H1 (cell line): ENCODE results near the gene CFAP54. TPM values are rescaled to one million over a fixed set of nuclear protein-coding genes. Genes with fewer than 3 reads are reported as not detected.
A peak's percentile ranks its signal among the peaks of the same experiment; 100 is the strongest.

Source experiments
- CTCF ChIA-PET: fragments of 300-600 bp; sonication (Branson Sonifier 250); formaldehyde crosslinking; loops from one replicate; lab custom pipeline; 2021; ENCODE audit not compliant: partially characterized antibody; lab: Charles Lee
- POLR2A ChIA-PET: fragments of 300-600 bp; sonication (Branson Sonifier 250); formaldehyde crosslinking; loops from one replicate; lab custom pipeline; 2021; ENCODE audit warnings: inconsistent platforms; ENCODE audit not compliant: partially characterized antibody; lab: Charles Lee
- DNase-seq, 2 experiments: peaks; one replicate each; pipeline versions ENCODE4 v3.0.0 to v3.0.0-alpha.2; 2010 to 2022; ENCODE audit warnings: low spot score in 2 of 2, low read depth in 1 of 2, mixed read lengths in 1 of 2
- FAIRE-seq: peaks from 2 replicates; lab custom pipeline; 2011; peaks lifted over from hg19 to GRCh38; lab: Jason Lieb, UNC
- H2AFZ ChIP-seq: 2 replicates; pipeline ENCODE4 v1.8.1; 2012; ENCODE audit warnings: low read length, inconsistent platforms
- H2AK5ac ChIP-seq: 2 replicates; pipeline ENCODE4 v1.6.1; 2013; ENCODE audit warnings: low read depth, low read length
- H2BK120ac ChIP-seq: replicated peaks from 2 replicates; pipeline ENCODE3; 2013; ENCODE audit warnings: low read depth, low read length, inconsistent platforms
- H2BK12ac ChIP-seq: 2 replicates; pipeline ENCODE4 v1.6.1; 2013; ENCODE audit warnings: low read depth, low read length
- H2BK15ac ChIP-seq: 2 replicates; pipeline ENCODE4 v1.6.1; 2013; ENCODE audit warnings: low read length
- H2BK20ac ChIP-seq: 2 replicates; pipeline ENCODE4 v1.6.1; 2013; ENCODE audit warnings: low read length
- H2BK5ac ChIP-seq: 2 replicates; pipeline ENCODE4 v1.6.1; 2013; ENCODE audit warnings: low read depth, low read length
- H3K14ac ChIP-seq: 2 replicates; pipeline ENCODE4 v1.6.1; 2013; ENCODE audit warnings: inconsistent platforms; ENCODE audit not compliant: insufficient read length
- H3K18ac ChIP-seq: 2 replicates; pipeline ENCODE4 v1.6.1; 2013; ENCODE audit warnings: low read length; ENCODE audit errors: extremely low read depth
- H3K23ac ChIP-seq: 2 replicates; pipeline ENCODE4 v1.6.1; 2013; ENCODE audit warnings: inconsistent platforms; ENCODE audit not compliant: insufficient read length
- H3K23me2 ChIP-seq: 2 replicates; pipeline ENCODE4 v1.6.1; 2013; ENCODE audit warnings: low read depth, low read length
- H3K27ac ChIP-seq: 2 replicates; pipeline ENCODE4 v1.6.1; 2011; ENCODE audit warnings: low read depth, low read length, inconsistent platforms
- H3K27me3 ChIP-seq, 4 experiments: replicated peaks in 1 of 4; 1 replicate in 1 of 4; 2 replicates in 3 of 4; pipeline versions ENCODE4 v1.6.1 to v1.8.1; 2011 to 2013; ENCODE audit warnings: low read length in 3 of 4, mild to moderate bottlenecking in 3 of 4, inconsistent platforms in 2 of 4, mixed read lengths in 2 of 4, moderate library complexity in 1 of 4; ENCODE audit not compliant: control insufficient read depth in 3 of 4, insufficient read depth in 3 of 4; ENCODE audit errors: extremely low read depth in 1 of 4
- H3K36me3 ChIP-seq, 4 experiments: 2 replicates each; pipeline versions ENCODE4 v1.6.1 to v1.8.1; 2011 to 2013; ENCODE audit warnings: mild to moderate bottlenecking in 4 of 4, low read length in 3 of 4, moderate library complexity in 2 of 4, control low read depth in 1 of 4, inconsistent platforms in 1 of 4; ENCODE audit not compliant: insufficient read depth in 4 of 4, control insufficient read depth in 2 of 4
- H3K4ac ChIP-seq: replicated peaks from 2 replicates; pipeline ENCODE3; 2013; ENCODE audit warnings: low read length, low read depth, mixed read lengths, inconsistent platforms; ENCODE audit not compliant: insufficient read length
- H3K4me1 ChIP-seq, 4 experiments: replicated peaks in 1 of 4; 1 replicate in 1 of 4; 2 replicates in 3 of 4; pipeline versions ENCODE4 v1.6.1 to v1.8.1; 2011 to 2013; ENCODE audit warnings: low read length in 3 of 4, inconsistent platforms in 2 of 4, mixed read lengths in 1 of 4; ENCODE audit not compliant: insufficient read depth in 4 of 4, control insufficient read depth in 3 of 4
- H3K4me2 ChIP-seq, 2 experiments: 2 replicates each; pipeline versions ENCODE4 v1.6.1 to v1.8.1; 2011 to 2013; ENCODE audit warnings: low read depth in 2 of 2, low read length in 2 of 2, control low read depth in 1 of 2, inconsistent platforms in 1 of 2, mild to moderate bottlenecking in 1 of 2; ENCODE audit not compliant: insufficient read depth in 1 of 2
- H3K4me3 ChIP-seq, 4 experiments: fragments of 200-600, 300-600 bp in 1 of 4; sonication (generic), shearing (Covaris generic), sonication (Bioruptor Twin) in 1 of 4; 2 replicates each; pipeline versions ENCODE4 v1.5.1 to v1.8.1; 2011 to 2016; ENCODE audit warnings: low read length in 4 of 4, low read depth in 3 of 4, control low read depth in 2 of 4, inconsistent platforms in 2 of 4, mild to moderate bottlenecking in 2 of 4, mixed read lengths in 1 of 4, moderate library complexity in 1 of 4; ENCODE audit not compliant: insufficient read depth in 2 of 4; ENCODE audit errors: extremely low read depth in 1 of 4
- H3K56ac ChIP-seq: replicated peaks from 2 replicates; pipeline ENCODE3; 2013; ENCODE audit warnings: low read depth, mild to moderate bottlenecking, mixed read lengths, low read length, inconsistent platforms; ENCODE audit not compliant: insufficient read length
- H3K79me1 ChIP-seq: 2 replicates; pipeline ENCODE4 v1.6.1; 2013; ENCODE audit warnings: low read depth, low read length, control low read depth
- H3K79me2 ChIP-seq, 2 experiments: 2 replicates each; pipeline versions ENCODE4 v1.6.1 to v1.8.1; 2012 to 2013; ENCODE audit warnings: low read length in 2 of 2, mild to moderate bottlenecking in 2 of 2, inconsistent platforms in 1 of 2; ENCODE audit not compliant: insufficient read depth in 2 of 2, control insufficient read depth in 1 of 2
- H3K9ac ChIP-seq, 4 experiments: replicated peaks in 1 of 4; 1 replicate in 1 of 4; 2 replicates in 3 of 4; pipeline versions ENCODE4 v1.6.1 to v1.8.1; 2011 to 2013; ENCODE audit warnings: low read depth in 3 of 4, low read length in 3 of 4, control low read depth in 2 of 4, mild to moderate bottlenecking in 2 of 4, moderate library complexity in 2 of 4, inconsistent platforms in 1 of 4; ENCODE audit errors: extremely low read depth in 1 of 4
- H3K9me3 ChIP-seq, 2 experiments: 2 replicates each; pipeline versions ENCODE4 v1.6.1 to v1.8.1; 2012 to 2013; ENCODE audit warnings: mild to moderate bottlenecking in 2 of 2, moderate library complexity in 2 of 2, control low read depth in 1 of 2, inconsistent platforms in 1 of 2, low read depth in 1 of 2, low read length in 1 of 2, mixed read lengths in 1 of 2; ENCODE audit not compliant: insufficient read depth in 2 of 2
- H4K20me1 ChIP-seq, 2 experiments: replicated peaks in 1 of 2; 2 replicates each; pipeline versions ENCODE3 to v1.8.1; 2011 to 2013; ENCODE audit warnings: inconsistent platforms in 2 of 2, low read length in 2 of 2, mild to moderate bottlenecking in 1 of 2; ENCODE audit not compliant: insufficient read depth in 2 of 2, control insufficient read depth in 1 of 2
- H4K5ac ChIP-seq: 2 replicates; pipeline ENCODE4 v1.6.1; 2013; ENCODE audit warnings: low read length, low read depth, mixed read lengths, inconsistent platforms; ENCODE audit not compliant: insufficient read length
- H4K8ac ChIP-seq: 2 replicates; pipeline ENCODE4 v1.8.0; 2013; ENCODE audit warnings: mild to moderate bottlenecking, moderate library complexity, low read length, inconsistent platforms; ENCODE audit not compliant: insufficient read depth; ENCODE audit errors: extremely low read depth
- H4K91ac ChIP-seq: replicated peaks from 2 replicates; pipeline ENCODE3; 2013; ENCODE audit warnings: low read length, mixed read lengths, inconsistent platforms; ENCODE audit not compliant: insufficient read length
- CEBPB ChIP-seq: IDR thresholded peaks from 2 replicates; pipeline ENCODE4 v1.6.1; 2012; ENCODE audit warnings: low read depth, low read length
- CTCF ChIP-seq, 3 experiments: IDR thresholded peaks; 1 replicate in 2 of 3; 2 replicates in 1 of 3; pipeline versions ENCODE4 v1.5.1 to v1.6.1; 2011; ENCODE audit warnings: low read length in 3 of 3, mild to moderate bottlenecking in 3 of 3, inconsistent platforms in 2 of 3, low read depth in 1 of 3, moderate library complexity in 1 of 3; ENCODE audit not compliant: insufficient read depth in 1 of 3; ENCODE audit errors: control extremely low read depth in 1 of 3
- EGR1 ChIP-seq: IDR thresholded peaks from 2 replicates; pipeline ENCODE4 v1.6.1; 2011; ENCODE audit warnings: low read depth, low read length, borderline replicate concordance
- TEAD4 ChIP-seq: IDR thresholded peaks from 2 replicates; pipeline ENCODE4 v1.6.1; 2012; ENCODE audit warnings: low read depth, low read length, inconsistent platforms, mixed read lengths
- WGBS, 2 experiments: shearing (Covaris generic) in 1 of 2; methylation state at CpG; one replicate each; pipeline versions ENCODE4 v1.1.6 to v1.1.7; 2013 to 2015; ENCODE audit warnings: low lambda C conversion rate in 2 of 2, mixed read lengths in 2 of 2, inconsistent platforms in 1 of 2, low coverage in 1 of 2, missing lambda C conversion rate in 1 of 2; ENCODE audit not compliant: insufficient replicate concordance in 2 of 2, insufficient coverage in 1 of 2, insufficient read length in 1 of 2; ENCODE audit errors: extremely low coverage in 1 of 2, missing lambda C conversion rate in 1 of 2; 5-methylcytosine and 5-hydroxymethylcytosine counted together
- polyA plus RNA-seq, 7 experiments: library from polyadenylated mRNA; depleted of rRNA in 3 of 7; stranded (reverse) in 5 of 7; unstranded in 2 of 7; fragments of >200 nt in 5 of 7; fragments of 200-250 nt in 2 of 7; gene quantifications; 1 replicate in 5 of 7; 2 replicates in 1 of 7; 4 replicates in 1 of 7; pipeline versions ENCODE4 v1.2.1 to v1.2.3, GENCODE V29; 2011 to 2013; ENCODE audit warnings: missing spikeins in 2 of 7, mixed read lengths in 2 of 7
- total RNA-seq: library from RNA; stranded (reverse); fragmentation: NEBNext Ultra II Directional; extraction: Animal tissue kit (Norgen Biotek cat#: 25700); gene quantifications from 2 replicates; pipeline ENCODE4 v1.2.1, GENCODE V29; 2021

Gene CFAP54
- total and polyA plus RNA-seq, 2 of the 8 experiments (the other 6 are each of a cell fraction or from before 2014, with no cell fraction given): 0.17 to 0.33 TPM

- Histone ChIP-seq H2AK5ac (no peak overlapping the region), H4K5ac (no peak overlapping the region), H2BK5ac (no peak overlapping the region), H3K4me2 (no peak overlapping the region), H3K36me3 (no peaks in the 10 kb centered on the region), H2BK20ac (no peak overlapping the region), H3K23me2 (no peaks in the 10 kb centered on the region), H3K14ac (no peak overlapping the region), H3K9ac (no peak overlapping the region), H3K79me1 (no peaks in the 10 kb centered on the region), H3K23ac (no peak overlapping the region), H3K9me3 (no peaks in the 10 kb centered on the region), H3K4ac (no peak overlapping the region), H3K18ac (no peak overlapping the region), H3K27ac (no peak overlapping the region), H4K8ac (no peak overlapping the region), H2BK120ac (no peak overlapping the region), H3K79me2 (no peaks in the 10 kb centered on the region), H3K4me1 (peaks cover 0 to 6% (median 0%) of the 10 kb centered on the region in 4 experiments; a peak in 2 of 7 replicates), H4K91ac (no peak overlapping the region), H2AFZ (no peak overlapping the region), H2BK12ac (no peak overlapping the region), H3K27me3 (no peaks in the 10 kb centered on the region), H3K56ac (no peak overlapping the region), H2BK15ac (no peak overlapping the region), H4K20me1 (no peaks in the 10 kb centered on the region), H3K4me3 (no peak overlapping the region)
- TF ChIP-seq CTCF (IDR thresholded peaks at IDR 0.05; ENCODE audit: control extremely low read depth in 1 of 3, insufficient read depth in 1 of 3, low read depth in 1 of 3, low read length in 3 of 3) (no peak), TEAD4 (peak; percentile 40; the same call in 1 of the 2 replicates), CEBPB (no peak), EGR1 (no peak)
- FAIRE-seq (no peak), DNase-seq (no peak)
- 95% methylated on average over 1 of the region's 1 CpG; no CpG with 5 or more reads in 1 of the 2 experiments for WGBS, 2 experiments
- CTCF ChIA-PET: no interaction called here
- POLR2A ChIA-PET: no interaction called here
These were observed 372.9 kb downstream of the CFAP54 start for GRCh38 chr12:96862326-96862725.
